ENCODE results near the gene RBP3.

DNA sequence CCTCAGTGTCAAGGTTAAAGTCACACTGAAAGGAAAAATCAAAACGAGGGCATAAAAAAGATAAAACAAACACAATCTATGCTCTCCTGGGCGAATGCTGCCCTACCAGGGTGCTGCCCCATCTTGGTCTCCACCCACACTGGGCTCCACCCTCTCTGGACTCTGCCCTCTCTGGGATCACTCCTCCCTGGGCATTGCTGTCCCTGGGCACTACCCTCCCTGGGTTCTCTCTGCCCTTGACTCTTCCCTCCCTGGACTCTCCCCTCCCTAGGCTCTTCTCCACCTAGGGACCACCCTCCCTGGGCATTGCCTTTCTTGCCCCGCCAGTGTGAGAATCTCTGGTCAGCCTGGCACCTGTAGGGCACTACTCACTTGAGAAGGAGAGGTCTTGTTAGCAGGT is 17.4 kb upstream of the RBP3 start:
- TF ChIP-seq, protein P1, sequence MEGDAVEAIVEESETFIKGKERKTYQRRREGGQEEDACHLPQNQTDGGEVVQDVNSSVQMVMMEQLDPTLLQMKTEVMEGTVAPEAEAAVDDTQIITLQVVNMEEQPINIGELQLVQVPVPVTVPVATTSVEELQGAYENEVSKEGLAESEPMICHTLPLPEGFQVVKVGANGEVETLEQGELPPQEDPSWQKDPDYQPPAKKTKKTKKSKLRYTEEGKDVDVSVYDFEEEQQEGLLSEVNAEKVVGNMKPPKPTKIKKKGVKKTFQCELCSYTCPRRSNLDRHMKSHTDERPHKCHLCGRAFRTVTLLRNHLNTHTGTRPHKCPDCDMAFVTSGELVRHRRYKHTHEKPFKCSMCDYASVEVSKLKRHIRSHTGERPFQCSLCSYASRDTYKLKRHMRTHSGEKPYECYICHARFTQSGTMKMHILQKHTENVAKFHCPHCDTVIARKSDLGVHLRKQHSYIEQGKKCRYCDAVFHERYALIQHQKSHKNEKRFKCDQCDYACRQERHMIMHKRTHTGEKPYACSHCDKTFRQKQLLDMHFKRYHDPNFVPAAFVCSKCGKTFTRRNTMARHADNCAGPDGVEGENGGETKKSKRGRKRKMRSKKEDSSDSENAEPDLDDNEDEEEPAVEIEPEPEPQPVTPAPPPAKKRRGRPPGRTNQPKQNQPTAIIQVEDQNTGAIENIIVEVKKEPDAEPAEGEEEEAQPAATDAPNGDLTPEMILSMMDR (IDR thresholded peaks at IDR 0.05; ENCODE audit: low read depth, low read length, missing input control), result no peak
- no peak for TF ChIP-seq RAD21 (IDR thresholded peaks at IDR 0.05)
